Activated T-helper 1 cell treated with anti-CD3 and anti-CD28 coated beads, Interleukin-12 subunit alpha, Interleukin-12 subunit beta, Interleukin-2, Interleukin-4 antibody, amounts not matched to agents 30 ng/mL and 10 ng/mL and 1 ng/mL, durations not matched to agents 14 hours and 24 hours and 36 hours (primary cell): ENCODE results near the gene OR56B4. TPM values are rescaled to one million over a fixed set of nuclear protein-coding genes. Genes with fewer than 3 reads are reported as not detected.
"Not testable (repeated sequence)": the region's sequence is repeated elsewhere in the genome, so short reads cannot be mapped to it uniquely, and the experiment has no call there.

Experiments
- DNase-seq: peaks from one replicate; pipeline ENCODE4 v3.0.0; 2021; ENCODE audit warnings: low spot score
- H3K27ac Mint-ChIP-seq: one replicate; pipeline ENCODE4 v1.8.0; 2021; ENCODE audit warnings: mild to moderate bottlenecking, mixed read lengths
- H3K27me3 Mint-ChIP-seq: one replicate; pipeline ENCODE4 v1.8.0; 2022; ENCODE audit warnings: mild to moderate bottlenecking, moderate library complexity, mixed read lengths; ENCODE audit not compliant: insufficient read depth
- H3K36me3 Mint-ChIP-seq: one replicate; pipeline ENCODE4 v1.8.0; 2021; ENCODE audit warnings: low read depth, mixed read lengths
- H3K4me1 Mint-ChIP-seq: one replicate; pipeline ENCODE4 v1.8.0; 2021; ENCODE audit warnings: low read depth, mixed read lengths
- H3K4me3 Mint-ChIP-seq: one replicate; pipeline ENCODE4 v1.8.0; 2021; ENCODE audit warnings: mild to moderate bottlenecking, moderate library complexity, mixed read lengths
- H3K9me3 Mint-ChIP-seq: one replicate; pipeline ENCODE4 v1.8.0; 2021; ENCODE audit warnings: mixed read lengths
- intact Hi-C: fragments of 100-400 bp; cut with micrococcal nuclease; formaldehyde crosslinking; loops from one replicate; pipeline ENCODE4 v1.15.1; 2024
- total RNA-seq: library from RNA; stranded (reverse); gene quantifications from 2 replicates; pipeline ENCODE4 v1.2.3, GENCODE V29; 2022

The OR56B4 gene, protein sequence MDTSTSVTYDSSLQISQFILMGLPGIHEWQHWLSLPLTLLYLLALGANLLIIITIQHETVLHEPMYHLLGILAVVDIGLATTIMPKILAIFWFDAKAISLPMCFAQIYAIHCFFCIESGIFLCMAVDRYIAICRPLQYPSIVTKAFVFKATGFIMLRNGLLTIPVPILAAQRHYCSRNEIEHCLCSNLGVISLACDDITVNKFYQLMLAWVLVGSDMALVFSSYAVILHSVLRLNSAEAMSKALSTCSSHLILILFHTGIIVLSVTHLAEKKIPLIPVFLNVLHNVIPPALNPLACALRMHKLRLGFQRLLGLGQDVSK
- total RNA-seq, result not detected in 2 replicates

DNA sequence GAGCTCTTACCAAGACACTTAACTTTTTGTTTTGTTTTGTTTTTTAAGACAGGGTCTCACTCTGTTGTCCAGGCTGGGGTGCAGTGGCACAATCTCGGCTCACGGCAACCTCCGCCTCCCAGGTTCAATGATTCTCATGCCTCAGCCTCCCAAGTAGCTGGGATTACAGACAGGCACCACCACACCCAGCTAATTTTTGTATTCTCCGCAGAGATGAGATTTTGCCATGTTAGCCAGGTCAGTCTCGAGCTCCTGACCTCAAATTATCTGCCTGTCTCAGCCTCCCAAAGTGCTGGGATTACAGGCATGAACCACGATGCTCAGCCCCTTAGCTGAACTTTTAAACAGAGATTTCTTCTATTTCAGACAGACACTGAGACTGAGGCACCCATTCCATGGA is at the start of gene OR56B4:
Gene OR56B4 (plus strand): TSS at position 301 of the 400 bp plus-strand sequence. CDS start 95 bp downstream, at position 396.
- H3K36me3 Mint-ChIP-seq, H3K9me3 Mint-ChIP-seq, H3K27me3 Mint-ChIP-seq, DNase-seq, intact Hi-C loops, H3K4me3 Mint-ChIP-seq, H3K4me1 Mint-ChIP-seq, H3K27ac Mint-ChIP-seq: not testable (repeated sequence)

DNA sequence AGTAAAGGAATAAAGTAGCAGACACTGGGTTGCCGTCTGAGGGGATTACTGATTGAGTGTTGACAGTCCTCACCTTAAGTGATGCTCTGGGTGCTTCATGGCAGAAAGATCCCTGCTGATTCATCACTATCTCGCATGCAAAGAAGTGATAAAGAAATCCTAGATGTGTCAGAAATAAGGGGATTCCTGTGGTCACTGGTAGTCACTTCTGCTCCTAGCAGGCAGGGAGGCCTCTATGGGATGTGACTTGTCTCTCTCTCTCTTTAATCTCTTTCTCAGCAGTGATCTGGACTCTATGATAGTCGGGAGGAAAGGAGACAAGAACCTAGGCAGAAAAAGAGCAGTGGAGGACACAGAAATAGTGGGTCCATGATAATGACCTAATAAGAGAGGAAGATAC is 46.0 kb upstream of the OR56B4 start:
- Mint-ChIP-seq H3K27me3 (peaks cover 4% of the 10 kb centered on the region), H3K4me1 (no peaks in the 10 kb centered on the region)

DNA sequence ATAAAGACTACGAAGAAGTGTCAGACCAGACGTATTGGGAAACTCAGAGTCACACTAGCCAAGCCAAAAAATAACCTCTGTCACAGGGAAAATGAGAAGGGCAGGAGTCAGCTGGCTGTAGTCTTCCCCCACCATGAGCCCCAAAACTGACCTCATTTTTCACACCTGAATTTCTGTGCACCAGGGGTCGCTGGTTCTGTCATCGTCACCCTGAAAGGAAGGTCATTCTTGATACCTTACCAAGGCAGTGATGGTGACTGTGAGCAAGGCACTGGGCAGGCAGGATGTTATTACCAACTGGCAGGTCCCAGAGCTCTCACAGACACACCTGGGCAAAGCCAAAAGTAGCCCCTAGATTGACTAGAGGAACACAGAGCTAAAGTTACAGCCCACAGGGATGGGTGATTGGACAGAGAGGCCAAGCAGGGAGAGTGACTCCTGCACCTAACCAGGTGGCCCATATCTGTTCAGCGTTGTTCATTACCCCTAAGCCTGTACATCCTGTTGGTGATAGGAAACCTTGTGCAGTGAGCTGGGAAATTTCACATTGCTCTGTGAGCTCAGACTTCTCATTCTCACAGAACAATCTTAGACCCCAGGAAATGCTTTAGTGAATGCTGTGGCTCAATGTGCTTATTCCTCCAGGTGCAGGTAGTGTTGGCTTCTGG is 44.7 kb upstream of the OR56B4 start:
- no peaks in the 10 kb centered on the region for H3K4me1 Mint-ChIP-seq
- H3K27me3 Mint-ChIP-seq, result peaks cover 4% of the 10 kb centered on the region
- intact Hi-C loops, result no loop called here
- no peak for DNase-seq
- H3K9me3 Mint-ChIP-seq, result no peaks in the 10 kb centered on the region
- no peak overlapping the region for H3K4me3 Mint-ChIP-seq
- H3K36me3 Mint-ChIP-seq, result no peaks in the 10 kb centered on the region
- no peak overlapping the region for H3K27ac Mint-ChIP-seq

More for the DNA sequence above, 46.0 kb upstream of the OR56B4 start:
- Mint-ChIP-seq H3K9me3 (no peaks in the 10 kb centered on the region), H3K27ac (no peak overlapping the region), H3K4me3 (no peak overlapping the region), H3K36me3 (no peaks in the 10 kb centered on the region)
- DNase-seq, result no peak
- intact Hi-C loops, result no loop called here

DNA sequence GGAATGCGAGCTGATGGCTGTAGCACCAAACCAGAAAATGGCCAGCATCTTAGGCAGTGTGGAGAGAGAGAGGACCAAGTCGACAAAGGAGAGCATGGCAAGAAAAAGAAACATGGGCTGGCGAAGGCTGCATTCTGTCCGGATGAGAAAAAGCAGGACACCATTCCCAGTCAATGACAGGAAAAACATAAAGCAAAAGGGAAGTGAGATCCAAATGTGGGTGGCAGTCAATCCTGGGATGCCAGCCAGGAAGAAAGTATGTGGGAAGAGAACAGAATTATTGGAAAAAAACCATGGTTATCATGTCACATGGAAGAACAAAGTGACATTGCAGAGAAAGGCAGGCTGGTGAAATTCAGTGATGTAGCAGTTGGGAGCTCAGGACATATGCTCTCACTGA is 40.0 kb upstream of the OR56B4 start:
- Mint-ChIP-seq H3K9me3 (no peaks in the 10 kb centered on the region), H3K4me3 (no peak overlapping the region), H3K4me1 (no peaks in the 10 kb centered on the region), H3K27me3 (peaks cover 4% of the 10 kb centered on the region), H3K36me3 (no peaks in the 10 kb centered on the region), H3K27ac (no peak overlapping the region)
- intact Hi-C loops, result no loop called here
- no peak for DNase-seq

DNA sequence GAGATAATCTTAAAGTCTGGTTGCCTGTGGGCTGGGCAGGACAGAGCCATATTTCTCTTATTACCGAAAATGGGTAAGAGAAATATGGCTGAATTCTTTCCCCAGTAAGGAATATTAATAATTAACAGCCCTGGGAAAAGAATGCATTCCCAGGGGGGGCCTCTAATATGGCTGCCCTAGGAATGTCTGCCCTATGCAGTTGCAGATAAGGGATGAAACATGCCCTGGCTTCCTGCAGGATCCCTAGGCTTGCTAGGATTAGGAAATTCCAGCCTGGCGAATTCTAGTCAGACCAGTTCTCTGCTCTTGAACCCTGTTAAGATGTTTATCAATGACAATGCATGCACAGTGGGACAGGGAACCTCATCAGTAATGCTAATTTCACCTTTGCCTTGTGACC is 31.0 kb upstream of the OR56B4 start:
- DNase-seq, H3K27ac Mint-ChIP-seq, H3K4me3 Mint-ChIP-seq, H3K4me1 Mint-ChIP-seq, intact Hi-C loops, H3K36me3 Mint-ChIP-seq, H3K27me3 Mint-ChIP-seq, H3K9me3 Mint-ChIP-seq: not testable (repeated sequence)

DNA sequence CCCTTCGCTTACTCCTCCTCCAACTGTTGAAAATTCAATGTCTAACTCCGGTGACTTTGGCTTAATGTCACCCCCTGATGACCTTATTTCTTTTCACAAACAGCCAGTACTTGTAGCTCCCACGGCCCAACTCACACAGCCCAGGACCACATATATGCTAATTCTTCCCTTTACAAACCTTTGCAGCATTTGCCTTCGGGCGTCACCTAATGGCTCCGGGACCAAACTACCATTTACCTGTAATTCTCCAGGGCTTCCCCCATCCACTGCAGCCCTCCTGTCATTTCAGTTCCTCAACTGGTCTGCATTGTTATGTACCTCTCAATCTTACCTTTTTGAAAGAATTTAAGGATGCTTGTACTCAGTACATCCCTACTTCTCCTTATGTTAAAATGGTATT is 29.8 kb upstream of the OR56B4 start:
- Mint-ChIP-seq H3K27ac (no peak overlapping the region), H3K4me3 (no peak overlapping the region), H3K27me3 (peaks cover 3% of the 10 kb centered on the region), H3K4me1 (no peaks in the 10 kb centered on the region), H3K9me3 (peaks cover 4% of the 10 kb centered on the region), H3K36me3 (no peaks in the 10 kb centered on the region)
- no peak for DNase-seq
- intact Hi-C loops, result no loop called here

DNA sequence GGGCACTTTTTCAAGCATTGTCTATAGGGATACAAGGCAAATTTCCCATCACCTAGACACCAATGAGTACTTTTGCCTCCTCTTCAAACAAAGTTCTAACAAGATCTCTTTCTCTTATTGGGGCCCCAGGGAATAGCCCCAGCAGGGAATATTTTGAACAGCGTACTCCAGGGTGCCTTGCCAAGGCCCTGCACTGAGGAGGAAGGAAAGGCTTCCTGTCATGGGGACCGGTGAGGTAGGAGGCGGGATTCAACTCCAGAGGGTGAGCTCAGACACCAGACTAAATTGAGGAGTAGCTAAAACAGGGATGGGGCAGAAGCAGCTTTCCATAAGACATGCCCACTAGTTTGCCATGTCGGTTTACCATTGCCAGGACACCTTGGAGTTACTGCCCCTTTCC is 28.0 kb upstream of the OR56B4 start:
- no peak overlapping the region for H3K4me3 Mint-ChIP-seq
- no peak overlapping the region for H3K27ac Mint-ChIP-seq
- no peaks in the 10 kb centered on the region for H3K27me3 Mint-ChIP-seq
- H3K9me3 Mint-ChIP-seq, result peaks cover 4% of the 10 kb centered on the region
- no peaks in the 10 kb centered on the region for H3K4me1 Mint-ChIP-seq
- no peak for DNase-seq
- intact Hi-C loops, result no loop called here
- no peaks in the 10 kb centered on the region for H3K36me3 Mint-ChIP-seq

DNA sequence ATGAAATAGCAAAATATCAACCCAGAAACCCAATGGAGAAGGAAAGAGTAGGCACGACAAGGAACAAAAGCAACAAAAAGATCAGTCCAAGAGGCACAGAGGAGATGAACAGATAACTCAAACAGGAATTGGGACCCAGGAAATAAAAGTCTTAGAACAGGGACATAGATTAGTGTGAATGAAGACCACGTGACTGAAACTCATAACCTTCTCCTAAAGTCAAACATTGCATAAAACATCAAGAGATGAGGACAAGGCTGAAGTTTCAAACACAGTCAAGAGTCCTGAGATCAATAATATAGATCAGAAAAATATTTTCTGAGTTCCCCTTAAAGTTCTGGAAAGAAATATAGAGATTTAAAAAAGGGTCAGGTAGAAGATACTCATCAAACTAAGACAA is 24.4 kb upstream of the OR56B4 start:
- DNase-seq, result no peak
- no peaks in the 10 kb centered on the region for H3K27me3 Mint-ChIP-seq
- no peaks in the 10 kb centered on the region for H3K9me3 Mint-ChIP-seq

DNA sequence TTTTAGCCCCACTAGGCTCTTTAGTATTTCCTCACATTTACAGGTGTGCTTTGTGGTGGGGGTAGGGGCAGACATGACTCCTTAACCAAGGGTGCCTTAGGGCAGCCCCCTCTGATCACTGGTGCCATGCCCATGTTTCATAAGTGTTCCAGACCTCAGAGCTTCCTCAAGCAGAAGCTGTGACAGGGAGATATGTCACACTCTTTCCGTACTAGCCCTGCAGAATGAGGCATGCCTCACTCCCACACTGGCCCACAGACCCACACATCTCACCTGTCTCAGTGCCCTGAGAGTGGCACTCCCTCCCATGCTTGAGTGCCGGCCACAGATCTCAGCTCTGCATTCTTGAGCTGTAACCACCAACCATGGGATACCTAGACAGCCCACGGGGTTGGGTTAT is 22.9 kb upstream of the OR56B4 start:
- H3K27me3 Mint-ChIP-seq, result no peaks in the 10 kb centered on the region
- H3K36me3 Mint-ChIP-seq, result no peaks in the 10 kb centered on the region
- H3K27ac Mint-ChIP-seq, result no peak overlapping the region
- H3K9me3 Mint-ChIP-seq, result no peaks in the 10 kb centered on the region
- H3K4me3 Mint-ChIP-seq, result no peak overlapping the region
- H3K4me1 Mint-ChIP-seq, result no peaks in the 10 kb centered on the region
- intact Hi-C loops, result no loop called here
- no peak for DNase-seq

More for the DNA sequence above, 24.4 kb upstream of the OR56B4 start:
- H3K27ac Mint-ChIP-seq, result no peak overlapping the region
- H3K4me3 Mint-ChIP-seq, result no peak overlapping the region
- no peaks in the 10 kb centered on the region for H3K36me3 Mint-ChIP-seq
- intact Hi-C loops, result no loop called here
- H3K4me1 Mint-ChIP-seq, result no peaks in the 10 kb centered on the region

DNA sequence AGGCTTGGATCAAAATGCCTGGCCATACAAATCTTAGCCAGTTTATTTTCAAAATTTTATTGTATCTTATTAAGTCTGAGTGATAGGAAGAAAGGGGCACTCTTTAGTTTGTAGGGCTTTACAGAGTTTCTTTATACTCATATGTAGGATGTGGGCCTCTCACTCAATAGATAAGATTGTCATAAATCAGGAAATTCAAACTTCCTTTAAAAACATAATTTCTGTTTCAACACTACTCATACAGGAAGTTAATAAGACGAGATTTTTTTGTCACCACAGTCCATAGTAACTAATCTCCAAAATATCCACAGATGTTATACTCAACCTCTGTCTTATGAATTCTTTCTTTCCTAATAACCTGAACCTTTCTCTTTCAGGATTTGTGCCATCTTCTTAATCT is 13.3 kb upstream of the OR56B4 start:
- Mint-ChIP-seq H3K9me3 (no peaks in the 10 kb centered on the region), H3K4me3 (no peak overlapping the region), H3K4me1 (no peaks in the 10 kb centered on the region), H3K27ac (no peak overlapping the region), H3K27me3 (peaks cover 3% of the 10 kb centered on the region), H3K36me3 (no peaks in the 10 kb centered on the region)
- no peak for DNase-seq
- intact Hi-C loops, result no loop called here

DNA sequence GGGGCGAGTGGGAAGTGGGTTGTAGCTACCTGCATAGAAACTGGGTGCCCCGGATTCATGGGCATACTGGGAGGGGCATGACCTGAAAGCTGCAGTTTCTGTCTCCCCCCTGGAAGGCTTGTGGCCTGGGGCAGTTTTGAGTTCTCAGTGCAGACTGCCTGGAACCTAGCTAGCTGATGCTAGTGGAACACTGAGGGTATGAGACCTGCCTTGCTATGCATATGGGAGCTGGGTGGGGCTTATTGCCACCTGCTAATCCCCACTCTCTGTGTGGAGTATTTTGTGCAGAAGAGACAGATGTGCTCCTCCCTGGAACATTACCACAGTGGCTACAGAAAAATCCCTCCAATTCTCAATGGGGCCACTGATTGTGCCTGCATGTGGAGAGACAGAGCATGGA is 11.7 kb upstream of the OR56B4 start:
- Mint-ChIP-seq H3K27me3 (peaks cover 3% of the 10 kb centered on the region), H3K4me1 (no peaks in the 10 kb centered on the region), H3K36me3 (no peaks in the 10 kb centered on the region), H3K4me3 (no peak overlapping the region), H3K27ac (no peak overlapping the region), H3K9me3 (no peaks in the 10 kb centered on the region)
- no peak for DNase-seq
- intact Hi-C loops, result no loop called here

DNA sequence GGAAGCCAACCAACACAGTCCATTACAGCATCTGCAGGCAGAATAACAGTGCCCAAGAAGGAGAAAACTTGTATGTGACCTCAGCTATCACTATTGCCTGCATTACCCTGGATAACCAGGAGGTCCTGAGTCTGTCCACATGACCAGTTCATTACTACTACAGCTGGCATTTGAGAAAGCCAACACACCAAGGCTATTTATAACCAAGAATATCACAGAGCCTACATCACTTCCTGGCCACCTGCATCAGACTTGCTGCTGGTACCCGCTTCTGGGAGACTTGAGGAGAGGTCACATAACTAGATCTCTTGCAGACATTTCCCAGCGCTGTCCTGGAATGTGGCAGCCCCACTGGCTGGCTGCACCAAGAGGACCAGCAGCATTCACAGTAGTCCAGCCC is 11.1 kb upstream of the OR56B4 start:
- no peak overlapping the region for H3K27ac Mint-ChIP-seq
- no peaks in the 10 kb centered on the region for H3K9me3 Mint-ChIP-seq
- DNase-seq, result no peak
- intact Hi-C loops, result no loop called here
- H3K4me3 Mint-ChIP-seq, result no peak overlapping the region
- peaks cover 3% of the 10 kb centered on the region for H3K27me3 Mint-ChIP-seq
- no peaks in the 10 kb centered on the region for H3K36me3 Mint-ChIP-seq
- H3K4me1 Mint-ChIP-seq, result no peaks in the 10 kb centered on the region

DNA sequence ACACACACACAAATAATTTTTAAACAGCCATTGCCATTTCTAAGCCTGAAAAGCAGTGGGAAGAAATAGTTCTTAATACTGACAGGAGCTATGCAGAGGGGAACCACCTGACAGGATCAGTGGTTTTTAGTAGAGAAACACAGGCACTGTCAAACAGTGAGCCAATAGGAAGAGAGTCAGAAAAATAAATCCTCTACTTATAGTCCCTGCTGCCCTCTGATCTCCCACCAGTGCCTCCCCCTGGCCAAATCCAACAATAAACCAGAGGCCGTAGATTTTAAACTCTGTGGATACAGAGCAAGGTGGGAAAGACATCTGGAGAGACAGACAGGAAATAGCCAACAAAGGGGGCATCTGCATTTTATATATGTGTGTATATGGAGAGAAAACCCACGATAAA is 7.9 kb upstream of the OR56B4 start:
- intact Hi-C loops, result no loop called here
- Mint-ChIP-seq H3K4me1 (no peaks in the 10 kb centered on the region), H3K36me3 (no peaks in the 10 kb centered on the region), H3K4me3 (no peak overlapping the region), H3K27ac (no peak overlapping the region), H3K9me3 (no peaks in the 10 kb centered on the region), H3K27me3 (peaks cover 3% of the 10 kb centered on the region)
- no peak for DNase-seq
